OCI-M1 (cell line): ENCODE data around the gene GRAMD1A.

Source experiments
- DNase-seq: peaks from one replicate; lab custom pipeline; 2025; lab: John Stamatoyannopoulos, UW

Gene GRAMD1A

DNA sequence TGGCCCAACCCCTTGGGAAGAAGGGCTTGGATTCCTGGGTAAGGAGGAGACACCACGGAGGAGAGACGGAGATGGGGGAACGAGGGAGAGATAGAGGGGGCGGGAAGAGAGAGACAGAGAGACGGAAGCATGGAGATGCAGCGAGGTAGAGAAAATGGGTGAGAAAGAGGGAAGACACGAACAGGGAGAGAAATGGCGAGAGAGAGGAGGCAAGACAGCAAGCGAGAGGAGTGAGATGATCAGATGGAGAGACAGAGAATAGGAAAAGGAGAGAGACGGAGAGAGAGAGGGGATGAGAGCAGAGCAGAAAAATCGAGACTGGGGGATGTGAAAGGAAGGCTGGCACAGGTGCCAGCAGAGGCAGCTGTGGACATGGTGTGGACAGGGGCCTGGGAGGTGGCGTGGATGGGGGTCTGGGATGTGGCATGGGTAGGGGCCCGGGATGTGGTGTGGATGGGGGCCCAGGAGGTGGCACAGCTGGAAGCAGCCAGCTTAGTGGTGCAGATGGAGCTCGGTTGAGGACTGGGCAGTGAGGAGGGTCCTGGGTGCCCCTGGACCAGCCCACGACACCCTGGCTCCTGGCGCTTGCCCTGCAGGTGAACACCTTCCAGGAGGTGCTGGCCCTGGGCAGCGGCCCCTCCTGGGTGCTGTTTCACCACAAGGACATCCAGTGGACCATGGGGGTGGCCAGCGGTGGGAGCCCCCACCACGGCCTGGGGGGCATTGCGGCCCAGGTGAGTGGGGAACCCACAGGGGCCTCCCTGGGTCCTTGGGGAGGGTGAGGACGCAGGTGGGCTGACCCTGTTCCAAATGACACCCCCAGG, 75.3 kb downstream of the GRAMD1A start:
- no peak for DNase-seq

DNA sequence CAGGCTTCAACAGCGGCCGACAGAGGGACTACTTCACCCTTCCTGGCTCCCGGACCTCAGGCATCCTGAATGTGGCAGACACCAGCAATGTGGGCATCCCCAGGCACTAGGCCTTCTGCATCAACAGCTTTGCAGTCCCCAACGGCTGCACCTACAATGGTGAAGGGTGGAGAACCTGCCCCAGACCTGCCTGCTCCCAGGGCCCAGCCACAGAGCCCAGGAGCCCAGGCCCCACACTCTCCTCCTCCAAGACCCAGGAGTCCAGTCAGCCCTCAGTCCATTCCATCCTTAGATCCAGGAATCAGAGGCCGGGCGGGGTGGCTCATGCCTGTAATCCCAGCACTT, 75.9 kb downstream of the GRAMD1A start:
- no peak for DNase-seq
